T-helper 1 cell treated with Interleukin-12 subunit alpha and Interleukin-12 subunit beta and Interleukin-4 antibody, amounts not matched to agents 30 ng/mL and 1 ng/mL, for 36 hours (primary cell): ENCODE results near the gene BCR. TPM values are rescaled to one million over a fixed set of nuclear protein-coding genes. Genes with fewer than 3 reads are reported as not detected.

Experiments used
- intact Hi-C: fragments of 100-400 bp; cut with micrococcal nuclease; formaldehyde crosslinking; loops from one replicate; pipeline ENCODE4 v1.15.1; 2024
- total RNA-seq: library from RNA; stranded (reverse); gene quantifications from 2 replicates; pipeline ENCODE4 v1.2.3, GENCODE V29; 2022

BCR gene
- total RNA-seq, 1 donor from 2014 or later = 67.7 TPM

- intact Hi-C loops = no loop called here
Observed at GRCh38 chr22:23241562-23242472, 61.5 kb downstream of the BCR start.

DNA sequence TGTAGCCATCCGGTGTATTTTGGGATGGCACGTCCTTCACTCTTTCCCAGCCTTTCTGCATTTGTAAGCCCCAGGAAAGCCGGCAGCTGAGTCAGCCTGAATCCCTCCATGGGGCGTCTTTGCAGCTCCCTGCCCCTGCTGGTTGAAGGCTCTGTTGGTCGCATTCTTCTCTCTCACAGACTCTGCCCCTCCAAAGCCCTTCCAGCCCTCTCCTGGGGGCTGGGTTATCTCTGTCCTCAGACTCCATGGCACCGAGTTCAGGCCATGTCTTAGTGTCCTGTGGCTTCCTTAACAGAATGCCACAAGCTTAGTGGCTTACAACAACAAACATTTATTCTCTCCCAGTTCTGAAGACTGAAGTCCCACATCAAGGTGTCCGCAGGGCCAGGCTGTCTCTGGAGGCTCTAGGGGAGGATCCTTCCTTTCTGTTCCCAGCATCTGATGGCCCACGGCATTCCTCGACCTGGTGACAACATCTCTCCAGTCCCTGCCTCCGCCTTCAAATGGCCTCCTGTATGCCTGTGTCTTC lies 62.2 kb downstream of the BCR start:
- intact Hi-C loops = loop anchor here (1.0 kb wide), 5 partner anchors 16 to 100 kb away; no protein-coding TSS in a partner anchor

DNA sequence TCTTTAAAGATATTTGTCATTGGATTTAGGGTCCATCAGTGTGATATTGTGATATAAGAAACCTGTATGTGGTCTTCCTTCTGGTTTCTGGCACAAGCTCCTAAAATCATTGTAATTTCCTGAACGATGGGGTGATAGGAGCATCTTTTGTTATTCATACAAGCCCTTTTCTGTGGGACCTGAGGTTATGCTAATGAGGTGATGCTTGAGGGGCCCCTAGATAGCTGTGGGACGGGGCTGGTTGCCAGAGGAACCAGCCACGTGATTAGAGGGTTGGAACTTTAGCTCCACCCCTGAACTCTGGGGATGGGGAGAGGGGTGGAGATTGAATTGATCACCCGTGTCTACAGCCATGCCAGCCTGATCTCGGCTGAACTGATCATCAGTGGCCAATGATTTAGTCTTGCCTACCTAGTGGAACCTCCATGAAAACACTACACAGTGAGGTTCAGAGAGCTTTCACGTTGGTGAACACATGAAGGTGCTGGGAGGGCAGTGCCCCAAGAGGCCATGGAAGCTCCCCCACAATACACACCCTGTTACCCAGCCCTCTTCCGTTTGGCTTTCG lies 62.8 kb downstream of the BCR start:
- intact Hi-C loops = loop anchor here (1.0 kb wide), 5 partner anchors 17 to 101 kb away; no protein-coding TSS in a partner anchor

GRCh38 chr22:23243859-23244689 lies 63.8 kb downstream of the BCR start:
- intact Hi-C loops = loop anchor here (1.0 kb wide), 5 partner anchors 18 to 102 kb away; no protein-coding TSS in a partner anchor

DNA sequence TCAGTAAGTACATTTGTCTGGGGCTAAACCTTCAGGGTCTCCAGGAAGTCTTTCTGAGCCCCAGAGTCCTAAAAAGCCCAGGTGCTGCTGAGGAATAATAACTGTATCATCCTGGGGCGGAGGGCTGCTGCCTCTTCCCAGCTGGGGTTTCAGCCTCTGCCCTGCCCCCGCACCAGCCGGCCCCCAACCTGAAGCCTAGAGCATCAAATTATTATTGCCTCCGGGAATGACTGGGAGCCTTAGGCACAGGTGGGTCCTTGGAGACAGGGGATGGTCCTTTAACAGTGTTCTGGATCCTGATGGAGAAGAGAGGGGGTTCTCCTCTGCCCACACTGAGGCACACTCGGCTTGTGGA lies 64.4 kb downstream of the BCR start:
- intact Hi-C loops = no loop called here

- intact Hi-C loops = no loop called here
Observed at GRCh38 chr22:23245045-23245798, 64.9 kb downstream of the BCR start.

DNA sequence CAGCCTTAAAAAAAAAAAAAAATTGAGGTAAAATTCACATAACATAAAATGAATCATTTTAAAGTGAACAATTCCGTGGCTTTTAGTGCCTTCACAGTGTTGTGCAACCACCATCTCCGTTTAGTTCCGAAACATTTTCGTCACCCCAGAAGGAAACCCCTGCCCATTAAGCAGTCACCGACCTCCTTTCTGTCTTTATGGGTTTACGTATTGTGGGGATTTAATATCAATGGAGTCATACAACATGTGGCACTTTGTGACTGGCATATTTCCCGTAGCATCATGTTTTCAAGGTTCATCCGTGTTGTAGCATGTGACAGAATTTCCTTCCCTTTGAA lies 65.5 kb downstream of the BCR start:
- intact Hi-C loops = no loop called here

DNA sequence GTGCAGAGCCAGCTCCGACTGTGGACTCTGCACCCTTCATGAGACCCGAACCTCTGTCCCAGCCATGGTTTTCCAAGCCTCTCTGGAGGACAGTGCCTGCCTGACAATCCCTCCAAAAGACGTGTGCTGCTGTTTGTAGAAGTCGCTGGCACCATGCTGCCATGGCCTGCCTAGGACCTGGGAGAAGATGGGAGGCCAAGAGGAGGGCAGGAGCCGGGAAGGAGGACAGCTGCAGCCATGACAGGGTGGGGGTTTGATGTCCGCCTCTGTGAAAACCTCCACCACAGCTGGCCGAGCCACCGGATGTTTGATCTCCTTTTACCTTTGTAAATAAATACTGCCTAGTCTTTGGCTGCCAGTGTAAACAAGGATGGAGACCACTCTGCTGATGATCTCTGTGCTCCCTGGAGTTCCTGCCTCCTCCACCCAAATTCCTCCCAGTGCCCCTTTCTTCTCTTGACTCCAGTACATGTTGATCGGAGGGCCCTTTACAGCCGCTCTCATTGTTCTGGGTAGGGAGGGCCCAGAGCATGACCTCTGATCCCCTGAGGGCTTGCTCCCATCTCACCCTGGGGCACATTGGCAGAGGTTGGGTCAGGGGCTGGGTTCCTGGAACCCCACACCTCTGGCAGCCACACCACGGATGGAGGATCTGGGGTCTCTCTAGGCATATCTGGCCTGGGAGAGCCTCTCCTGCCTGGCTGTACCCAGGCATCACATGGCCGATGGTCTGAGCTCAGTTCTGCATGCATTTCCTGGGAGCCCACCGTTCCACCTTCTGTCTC lies 66.9 kb downstream of the BCR start:
- intact Hi-C loops = no loop called here

- intact Hi-C loops = no loop called here
Observed at GRCh38 chr22:23248583-23248982, 68.3 kb downstream of the BCR start.

DNA sequence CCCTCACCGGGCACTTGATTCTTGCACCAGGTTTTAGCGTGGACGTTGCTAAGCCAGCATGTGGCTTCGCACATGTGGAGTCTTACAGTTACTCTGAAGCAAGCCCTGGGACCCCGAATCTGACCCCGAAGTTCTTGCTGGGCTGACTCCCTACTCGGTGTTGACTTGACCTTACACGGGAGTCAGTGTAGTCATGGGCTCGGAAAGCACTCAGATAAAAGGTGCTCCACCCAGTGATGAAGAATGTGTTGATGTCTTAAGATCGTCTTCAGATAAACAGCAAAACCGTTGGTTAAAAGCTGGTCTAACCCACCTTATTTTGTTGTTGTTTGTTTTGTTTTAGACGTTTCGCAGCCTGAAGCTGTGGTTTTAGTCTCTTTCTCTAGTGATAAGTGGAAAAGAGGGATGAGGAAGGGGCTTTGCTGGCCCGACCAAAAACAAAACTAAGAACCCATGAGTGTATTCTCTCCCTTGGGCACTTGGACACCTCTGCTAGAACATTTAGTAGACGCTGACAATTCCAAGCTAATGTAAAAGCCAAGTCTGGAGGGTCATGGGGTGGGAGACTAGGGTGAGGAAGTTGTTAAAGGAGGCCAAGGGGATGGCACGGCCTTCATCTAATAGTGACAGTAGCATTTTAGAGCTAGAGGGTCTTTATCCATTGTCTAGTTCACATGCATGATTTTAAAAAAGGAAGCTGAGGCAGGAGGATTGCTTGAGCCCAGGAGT lies 69.9 kb downstream of the BCR start:
- intact Hi-C loops = no loop called here

DNA sequence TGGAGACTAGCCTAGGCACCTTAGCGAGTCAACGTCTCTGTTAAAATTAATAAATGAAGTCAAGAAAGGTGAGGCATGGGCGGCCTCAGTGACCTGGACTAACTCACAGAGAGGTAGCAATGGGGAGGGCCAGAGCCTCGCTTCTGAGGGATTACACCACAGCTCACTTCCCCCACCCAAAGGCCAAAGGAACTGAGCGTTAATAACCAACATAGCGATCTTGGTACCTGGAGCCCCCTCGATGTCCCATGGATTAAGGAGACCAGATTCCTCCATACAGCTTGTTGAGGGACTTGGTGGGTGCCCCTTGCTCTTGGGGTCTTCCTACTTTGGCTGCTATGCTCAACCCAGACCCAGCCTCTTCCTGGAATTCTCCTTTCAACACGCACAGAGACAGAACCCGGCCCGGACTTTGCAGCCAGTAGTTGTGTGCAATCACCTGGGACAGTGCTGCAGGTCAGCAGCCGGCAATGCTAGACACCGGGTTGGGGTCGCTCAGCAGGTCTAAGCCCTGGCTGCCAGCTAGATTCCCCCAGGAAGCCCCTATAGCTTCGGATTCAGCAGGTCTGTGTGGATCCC lies 70.6 kb downstream of the BCR start:
- intact Hi-C loops = no loop called here

- intact Hi-C loops = no loop called here
Observed at GRCh38 chr22:23251445-23252093, 71.3 kb downstream of the BCR start.

GRCh38 chr22:23253475-23254055 lies 73.3 kb downstream of the BCR start:
- intact Hi-C loops = no loop called here

DNA sequence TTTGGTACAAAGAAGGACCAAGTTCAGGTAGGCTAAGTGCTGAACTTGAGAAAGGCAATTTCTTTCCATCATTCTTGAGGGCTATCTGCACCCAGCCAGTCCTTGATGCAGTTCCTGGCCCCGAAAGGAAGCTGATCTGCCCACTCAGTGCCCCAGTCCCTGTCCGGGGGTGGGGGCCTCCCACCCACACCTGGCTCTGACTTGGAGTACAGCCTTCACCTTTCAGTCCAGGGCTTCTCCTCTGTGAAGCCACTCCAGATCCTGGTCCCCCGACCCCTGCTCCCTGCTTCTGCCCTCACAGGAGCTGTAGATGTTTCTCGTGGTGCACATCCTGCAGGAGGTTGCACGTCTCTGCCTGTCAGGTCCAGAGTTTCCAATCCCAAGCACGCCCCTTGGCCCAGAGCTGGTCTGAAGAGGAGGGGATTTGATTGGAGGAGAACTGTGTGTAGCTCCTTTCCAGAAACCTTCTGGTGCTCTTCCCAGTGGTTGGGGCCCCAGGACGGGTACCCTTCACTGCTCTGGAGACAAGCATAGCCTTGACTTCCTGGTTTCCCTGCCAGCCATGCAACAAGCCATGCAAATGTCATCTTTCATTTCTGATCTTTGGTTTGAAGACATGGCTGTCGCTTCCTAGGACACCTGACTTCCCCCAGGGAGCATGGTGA lies 75.3 kb downstream of the BCR start:
- intact Hi-C loops = no loop called here

DNA sequence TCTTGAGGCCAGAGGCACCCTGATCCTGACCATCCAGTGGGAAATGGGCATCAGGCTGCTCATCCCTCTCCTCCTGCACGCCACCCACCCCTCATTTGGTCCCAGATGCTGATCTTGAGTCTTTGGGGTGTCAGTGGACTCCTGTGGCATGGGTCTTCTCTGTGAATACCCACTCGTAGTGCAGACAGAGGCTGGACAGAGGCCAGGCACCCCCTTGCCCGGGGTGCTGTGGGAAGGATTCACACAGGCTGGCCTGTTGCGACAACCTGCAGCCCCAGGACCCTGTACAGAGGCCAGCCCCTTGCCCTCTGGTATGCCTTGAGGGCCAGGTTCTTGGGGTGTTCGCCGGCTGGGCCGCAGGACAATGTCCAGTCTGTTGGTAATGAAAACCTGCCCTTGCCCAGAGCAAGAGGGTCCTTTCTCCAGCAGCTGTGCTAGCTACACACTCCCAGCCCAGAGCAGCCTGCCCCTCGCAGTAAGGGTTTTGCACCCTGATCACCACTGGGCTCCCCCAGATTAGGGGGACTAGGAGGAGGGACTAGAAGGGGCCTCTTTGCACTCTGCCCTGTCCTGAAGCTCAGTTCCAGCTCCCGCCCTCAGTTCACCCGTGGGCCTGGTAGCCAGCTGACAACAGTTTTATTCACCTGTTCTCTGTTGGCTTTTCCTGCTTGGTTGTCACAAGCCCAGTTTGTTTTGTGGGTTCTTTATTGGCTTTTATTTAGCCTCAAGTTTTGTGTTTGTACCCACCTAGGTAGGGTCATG lies 76.0 kb downstream of the BCR start:
- intact Hi-C loops = no loop called here

DNA sequence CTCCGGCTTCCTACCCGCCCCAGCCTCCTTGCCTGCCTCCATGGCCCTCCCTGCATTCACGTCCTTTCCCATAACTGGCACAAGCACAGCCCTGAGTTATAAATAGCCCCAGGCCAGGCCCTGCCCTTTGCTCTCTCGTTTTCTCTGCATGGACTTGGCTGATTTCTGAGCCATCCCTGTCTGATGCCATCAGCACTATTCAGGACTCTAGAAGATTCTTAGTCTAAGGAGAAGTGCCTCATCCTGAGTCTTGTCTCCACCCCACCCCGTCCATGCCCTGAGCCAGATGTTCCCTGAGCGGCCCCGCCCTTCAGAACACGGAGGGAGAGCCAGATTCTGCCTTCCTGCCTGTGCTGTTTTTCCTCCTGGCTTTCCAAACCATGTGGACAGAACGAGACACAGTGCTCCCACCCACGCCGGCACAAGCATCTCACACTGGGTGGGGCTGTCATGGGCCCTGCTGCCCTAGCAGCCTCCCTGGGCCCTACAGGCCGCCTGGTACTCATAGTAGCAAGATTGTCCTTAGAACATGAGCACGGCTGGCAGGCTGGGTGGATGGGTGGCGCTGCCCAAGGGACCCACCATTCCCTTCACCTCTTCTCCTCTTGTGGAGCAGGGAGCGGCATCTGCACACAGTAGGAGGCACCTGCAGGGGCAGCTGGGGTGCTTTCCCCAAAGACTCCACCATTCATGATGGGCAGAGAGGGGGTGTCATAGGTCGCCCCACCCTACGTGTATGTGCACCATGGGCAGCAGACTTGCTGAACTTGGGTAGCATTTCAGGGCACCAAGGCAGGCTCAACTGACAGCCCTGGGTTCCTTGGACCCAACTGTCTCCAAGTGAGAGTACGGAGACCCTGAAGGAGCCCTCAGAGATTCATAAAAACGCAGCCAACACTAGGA lies 76.9 kb downstream of the BCR start:
- intact Hi-C loops = no loop called here
